ENCODE data around the gene TERT. TPM values are rescaled to one million over a fixed set of nuclear protein-coding genes. Genes with fewer than 3 reads are reported as not detected.

The TERT gene
- total RNA-seq, 2 experiments from 2014 or later = 156 to 198 TPM

DNA sequence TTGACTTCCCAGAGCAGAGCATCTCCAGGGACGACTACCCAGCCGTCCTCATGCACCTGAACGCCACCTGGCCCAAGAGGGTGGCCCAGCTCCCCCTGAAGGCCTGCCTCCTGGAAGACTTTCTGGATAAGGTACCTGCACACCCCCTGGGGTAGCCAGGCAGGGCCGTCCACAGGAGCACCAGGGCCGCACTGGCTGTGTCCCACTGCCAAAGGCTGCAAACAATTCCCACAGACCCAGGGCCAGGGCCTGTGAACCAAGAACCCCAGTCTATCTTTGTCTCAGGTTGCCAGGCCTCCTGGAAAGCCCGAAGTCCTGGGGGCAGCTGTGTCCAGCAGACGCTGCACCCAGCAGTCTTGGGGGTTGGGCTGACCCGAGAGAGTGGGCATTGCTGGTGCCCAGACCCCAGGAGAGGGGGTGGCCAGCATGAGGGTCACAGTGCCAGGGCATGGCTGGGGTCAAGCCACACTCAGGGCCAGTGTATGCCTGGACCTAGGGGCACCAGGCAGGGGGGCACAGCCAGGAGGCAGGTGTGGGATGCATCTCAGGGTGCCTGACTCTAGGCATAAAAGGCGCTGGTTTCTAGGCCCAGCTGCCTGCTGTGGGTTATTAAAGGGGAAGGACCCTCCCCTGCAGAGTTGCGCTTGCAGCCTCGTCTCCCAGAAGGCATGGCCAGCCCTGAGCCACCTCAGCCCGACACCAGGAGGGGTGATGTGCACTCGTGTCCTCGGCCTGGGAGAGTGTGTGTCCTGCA lies 52.0 kb downstream of the TERT start:
- BruUV-seq (replicated peaks) = no TSS peak

DNA sequence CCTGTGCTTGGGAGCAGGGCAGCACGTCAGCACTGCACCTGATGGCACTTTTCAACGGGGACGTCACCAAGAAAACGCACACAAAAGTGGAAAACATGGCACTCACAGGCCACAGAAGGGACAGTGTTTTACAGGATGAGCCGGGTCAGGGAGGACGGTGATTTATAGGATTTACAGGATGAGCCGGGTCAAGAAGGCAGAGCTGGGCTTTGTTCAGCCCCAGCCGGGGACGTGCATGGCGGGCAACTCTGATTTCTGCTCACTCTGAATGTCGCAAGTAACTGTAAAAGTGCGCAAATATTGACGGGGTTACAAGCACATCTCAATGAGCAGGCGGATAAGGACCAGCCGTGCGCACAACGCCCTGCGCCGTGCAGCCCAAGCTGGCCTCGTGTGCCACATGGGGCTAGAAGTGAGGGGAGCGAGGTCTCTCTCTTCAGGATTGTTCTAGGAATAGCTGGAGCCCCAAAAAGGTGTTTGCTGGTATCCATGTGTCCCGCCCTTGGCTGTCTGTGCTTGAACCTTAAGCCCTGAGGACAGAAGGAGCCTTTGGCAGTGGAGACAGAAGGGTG lies 53.3 kb downstream of the TERT start:
- ChIA-PET CTCF (ENCODE audit: unreplicated experiment) (no interaction called here), POLR2A (no interaction called here)
- Histone ChIP-seq H3K9me3 (ENCODE audit: low read length) (0 out of 2 replicates have a peak, but pooled peaks cover under 1% of the 10 kb centered on the region), H3K9me2 (ENCODE audit: insufficient read depth, low read length) (no peaks in the 10 kb centered on the region), H4K20me1 (ENCODE audit: insufficient read depth, low read length) (no peaks in the 10 kb centered on the region), H3K27ac (ENCODE audit: low read depth, low read length, poor library complexity, severe bottlenecking) (no peak overlapping the region), H3K4me3 (ENCODE audit: low read depth, low read length, poor library complexity, severe bottlenecking) (no peak overlapping the region), H3K36me3 (ENCODE audit: insufficient read depth, low read length) (no peaks in the 10 kb centered on the region), H3K4me2 (ENCODE audit: low read length) (no peak overlapping the region), H2AFZ (ENCODE audit: low read length) (no peak overlapping the region), H3K4me1 (ENCODE audit: insufficient read depth, low read length, poor library complexity, severe bottlenecking) (no peaks in the 10 kb centered on the region), H3K79me2 (ENCODE audit: insufficient read depth, low read depth, low read length) (no peaks in the 10 kb centered on the region)
- DNase-seq (ENCODE audit: low spot score) = no peak
- no TSS peak for BruUV-seq (replicated peaks)
- intact Hi-C loops (cut with micrococcal nuclease; ENCODE audit: unreplicated experiment) = no loop called here
- TF ChIP-seq EZH2phosphoT487 (IDR thresholded peaks at IDR 0.05; ENCODE audit: borderline replicate concordance, low read depth, low read length) = no peak
- TF ChIP-seq, protein P1, sequence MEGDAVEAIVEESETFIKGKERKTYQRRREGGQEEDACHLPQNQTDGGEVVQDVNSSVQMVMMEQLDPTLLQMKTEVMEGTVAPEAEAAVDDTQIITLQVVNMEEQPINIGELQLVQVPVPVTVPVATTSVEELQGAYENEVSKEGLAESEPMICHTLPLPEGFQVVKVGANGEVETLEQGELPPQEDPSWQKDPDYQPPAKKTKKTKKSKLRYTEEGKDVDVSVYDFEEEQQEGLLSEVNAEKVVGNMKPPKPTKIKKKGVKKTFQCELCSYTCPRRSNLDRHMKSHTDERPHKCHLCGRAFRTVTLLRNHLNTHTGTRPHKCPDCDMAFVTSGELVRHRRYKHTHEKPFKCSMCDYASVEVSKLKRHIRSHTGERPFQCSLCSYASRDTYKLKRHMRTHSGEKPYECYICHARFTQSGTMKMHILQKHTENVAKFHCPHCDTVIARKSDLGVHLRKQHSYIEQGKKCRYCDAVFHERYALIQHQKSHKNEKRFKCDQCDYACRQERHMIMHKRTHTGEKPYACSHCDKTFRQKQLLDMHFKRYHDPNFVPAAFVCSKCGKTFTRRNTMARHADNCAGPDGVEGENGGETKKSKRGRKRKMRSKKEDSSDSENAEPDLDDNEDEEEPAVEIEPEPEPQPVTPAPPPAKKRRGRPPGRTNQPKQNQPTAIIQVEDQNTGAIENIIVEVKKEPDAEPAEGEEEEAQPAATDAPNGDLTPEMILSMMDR (conservative IDR thresholded peaks at IDR 0.05; ENCODE audit: low read length) = no peak

More for the DNA sequence above, 52.0 kb downstream of the TERT start:
- H3K4me2 ChIP-seq (ENCODE audit: low read length) = no peak overlapping the region
- H3K4me3 ChIP-seq (ENCODE audit: low read depth, low read length, poor library complexity, severe bottlenecking) = no peak overlapping the region
- no peaks in the 10 kb centered on the region for H3K9me2 ChIP-seq (ENCODE audit: insufficient read depth, low read length)
- no peaks in the 10 kb centered on the region for H3K9me3 ChIP-seq (ENCODE audit: low read length)
- H2AFZ ChIP-seq (ENCODE audit: low read length) = no peak overlapping the region
- DNase-seq (ENCODE audit: low spot score) = no peak
- peaks cover 6% of the 10 kb centered on the region for H3K4me1 ChIP-seq (ENCODE audit: insufficient read depth, low read length, poor library complexity, severe bottlenecking)
- H3K27ac ChIP-seq (ENCODE audit: low read depth, low read length, poor library complexity, severe bottlenecking) = no peak overlapping the region
- no peaks in the 10 kb centered on the region for H3K79me2 ChIP-seq (ENCODE audit: insufficient read depth, low read depth, low read length)
- H4K20me1 ChIP-seq (ENCODE audit: insufficient read depth, low read length) = no peaks in the 10 kb centered on the region
- TF ChIP-seq, protein P1 (conservative IDR thresholded peaks at IDR 0.05; ENCODE audit: low read length) = no peak
- TF ChIP-seq EZH2phosphoT487 (IDR thresholded peaks at IDR 0.05; ENCODE audit: borderline replicate concordance, low read depth, low read length) = no peak
- H3K36me3 ChIP-seq (ENCODE audit: insufficient read depth, low read length) = no peaks in the 10 kb centered on the region
- intact Hi-C loops (cut with micrococcal nuclease; ENCODE audit: unreplicated experiment) = no loop called here
- CTCF ChIA-PET (ENCODE audit: unreplicated experiment) = no interaction called here
- POLR2A ChIA-PET = no interaction called here
